Epithelial cell of proximal tubule (primary cell): Measurements from ENCODE around the gene ARHGEF16. TPM values are rescaled to one million over a fixed set of nuclear protein-coding genes. Genes with fewer than 3 reads are reported as not detected.

Experiments used
- DNase-seq: peaks from one replicate; pipeline ENCODE4 v3.0.0-alpha.2; 2011; ENCODE audit warnings: low read depth
- H3K4me3 ChIP-seq: 2 replicates; pipeline ENCODE4 v1.5.1; 2011; ENCODE audit warnings: low read depth, mild to moderate bottlenecking, low read length
- CTCF ChIP-seq: conservative IDR thresholded peaks from 2 replicates; pipeline ENCODE4 v1.5.1; 2012; ENCODE audit warnings: low read depth, mild to moderate bottlenecking, low read length
- total RNA-seq: library from RNA; depleted of rRNA; stranded (reverse); fragments of >200 nt; gene quantifications from 2 replicates; pipeline ENCODE4 v1.2.3, GENCODE V29; 2015

The ARHGEF16 gene
- total RNA-seq, 1 donor from 2014 or later, result 36.6 TPM

- DNase-seq, result no peak
- no peak overlapping the region for H3K4me3 ChIP-seq
- TF ChIP-seq CTCF, result no peak
Observed at GRCh38 chr1:3433076-3433475, 21.4 kb upstream of the ARHGEF16 start.

DNA sequence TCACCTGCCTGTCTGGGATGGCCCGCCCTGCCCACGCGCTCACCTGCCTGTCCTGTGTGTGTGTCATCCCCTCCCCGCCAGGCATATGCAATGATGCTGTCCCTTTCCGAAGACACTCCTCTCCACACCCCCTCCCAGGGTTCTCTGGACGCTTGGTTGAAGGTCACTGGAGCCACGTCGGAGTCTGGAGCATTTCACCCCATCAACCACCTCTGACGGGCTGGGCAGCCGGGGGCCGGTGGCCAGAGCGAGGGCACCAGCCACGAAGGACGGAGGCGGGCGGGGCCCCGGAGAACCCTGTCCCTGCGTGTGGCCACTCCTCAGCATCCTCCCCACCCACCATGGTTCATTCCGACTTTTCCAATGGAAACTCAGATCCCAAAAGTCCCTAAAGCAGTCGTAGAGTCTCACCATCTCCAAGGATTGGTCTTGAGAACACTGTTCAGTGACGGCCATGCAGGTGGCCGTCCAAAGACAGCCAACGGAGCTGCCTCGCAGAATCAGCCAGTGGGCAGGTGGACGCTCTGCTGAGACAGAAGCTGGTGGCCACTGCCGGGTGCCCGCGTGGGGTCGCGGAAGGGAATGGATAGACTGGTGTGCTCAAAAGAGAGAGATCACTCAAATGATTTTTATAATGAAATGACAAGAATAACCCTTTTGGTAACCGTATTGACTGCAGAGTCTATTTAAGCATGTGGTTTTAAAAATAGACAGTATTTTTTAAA, 20.7 kb upstream of the ARHGEF16 start:
- no peak for TF ChIP-seq CTCF
- DNase-seq, result no peak
- no peak overlapping the region for H3K4me3 ChIP-seq

- TF ChIP-seq CTCF, result no peak
- DNase-seq, result no peak
- no peak overlapping the region for H3K4me3 ChIP-seq
Observed at GRCh38 chr1:3434406-3435110, 19.9 kb upstream of the ARHGEF16 start.

DNA sequence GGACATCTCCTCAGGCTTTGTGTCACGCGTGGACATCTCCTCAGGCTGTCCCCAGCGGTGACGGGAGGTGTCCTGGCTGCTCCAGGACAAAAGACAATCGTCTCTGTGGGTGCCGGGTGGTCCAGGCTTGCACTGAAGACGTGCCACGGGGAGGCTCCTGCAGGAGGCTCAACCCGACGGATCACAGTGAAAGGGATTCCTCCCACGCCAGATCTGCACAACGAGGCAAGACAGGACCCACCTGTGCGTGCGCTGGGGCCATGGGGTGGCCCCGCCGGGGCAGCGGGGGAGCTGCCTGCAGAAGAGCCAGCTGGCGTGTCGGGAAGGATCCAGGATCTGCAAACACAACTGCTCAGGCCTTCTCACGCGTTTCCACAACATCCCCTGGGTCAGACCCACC, 18.8 kb upstream of the ARHGEF16 start:
- no peak for DNase-seq
- no peak for TF ChIP-seq CTCF
- no peak overlapping the region for H3K4me3 ChIP-seq

GRCh38 chr1:3436451-3436850, 18.0 kb upstream of the ARHGEF16 start:
- no peak for DNase-seq
- no peak for TF ChIP-seq CTCF
- H3K4me3 ChIP-seq, result no peak overlapping the region

- no peak for TF ChIP-seq CTCF
- no peak overlapping the region for H3K4me3 ChIP-seq
Observed at GRCh38 chr1:3436901-3437300, 17.6 kb upstream of the ARHGEF16 start.

More at GRCh38 chr1:3436901-3437300, 17.6 kb upstream of the ARHGEF16 start:
- no peak for DNase-seq
